ENCODE results near the gene FUBP3.

The FUBP3 gene

GRCh38 chr9:130590305-130590704, 10.9 kb downstream of the FUBP3 start:
- Histone ChIP-seq H3K36me3 (ENCODE audit: insufficient read depth, low read length) (no peaks in the 10 kb centered on the region), H3K27me3 (ENCODE audit: insufficient read depth, low read length, poor library complexity, severe bottlenecking) (no peaks in the 10 kb centered on the region), H3K9ac (ENCODE audit: low read depth, low read length, poor library complexity, severe bottlenecking) (no peak overlapping the region), H3K4me3 (ENCODE audit: low read length, poor library complexity, severe bottlenecking) (no peak overlapping the region), H3K9me3 (ENCODE audit: insufficient read depth, low read depth, low read length) (no peaks in the 10 kb centered on the region), H3F3A (ENCODE audit: low read depth) (no peaks in the 10 kb centered on the region), H4K20me1 (ENCODE audit: insufficient read depth, low read length, poor library complexity, severe bottlenecking) (peaks cover 4% of the 10 kb centered on the region), H2AFZ (ENCODE audit: low read length) (no peak overlapping the region), H3K4me2 (ENCODE audit: low read depth, low read length, poor library complexity, severe bottlenecking) (no peak overlapping the region), H3K4me1 (ENCODE audit: insufficient read depth, low read length, poor library complexity, severe bottlenecking) (no peaks in the 10 kb centered on the region), H3K9me2 (replicated peaks; ENCODE audit: low read depth, low read length) (no peaks in the 10 kb centered on the region), H3K79me2 (ENCODE audit: insufficient read depth, low read length) (peaks cover 15% of the 10 kb centered on the region; the same call in 1 of the 2 replicates)
- TF ChIP-seq CTCF (conservative IDR thresholded peaks at IDR 0.05; ENCODE audit: low read length): no peak
- no peak for TF ChIP-seq EZH2phosphoT487 (IDR thresholded peaks at IDR 0.05; ENCODE audit: borderline replicate concordance)

- H3K79me2 ChIP-seq (ENCODE audit: insufficient read depth, low read length): peaks cover 15% of the 10 kb centered on the region; the same call in 1 of the 2 replicates
- no peaks in the 10 kb centered on the region for H3K27me3 ChIP-seq (ENCODE audit: insufficient read depth, low read length, poor library complexity, severe bottlenecking)
- H2AFZ ChIP-seq (ENCODE audit: low read length): no peak overlapping the region
- H4K20me1 ChIP-seq (ENCODE audit: insufficient read depth, low read length, poor library complexity, severe bottlenecking): no peaks in the 10 kb centered on the region
- TF ChIP-seq EZH2phosphoT487 (IDR thresholded peaks at IDR 0.05; ENCODE audit: borderline replicate concordance): no peak
- no peak for TF ChIP-seq CTCF (conservative IDR thresholded peaks at IDR 0.05; ENCODE audit: low read length)
- H3K9me3 ChIP-seq (ENCODE audit: insufficient read depth, low read depth, low read length): no peaks in the 10 kb centered on the region
- no peak overlapping the region for H3K9ac ChIP-seq (ENCODE audit: low read depth, low read length, poor library complexity, severe bottlenecking)
- H3K4me1 ChIP-seq (ENCODE audit: insufficient read depth, low read length, poor library complexity, severe bottlenecking): no peaks in the 10 kb centered on the region
- H3K9me2 ChIP-seq (replicated peaks; ENCODE audit: low read depth, low read length): no peaks in the 10 kb centered on the region
- no peaks in the 10 kb centered on the region for H3F3A ChIP-seq (ENCODE audit: low read depth)
- H3K4me2 ChIP-seq (ENCODE audit: low read depth, low read length, poor library complexity, severe bottlenecking): no peak overlapping the region
- peaks cover 10% of the 10 kb centered on the region; the same call in 1 of the 2 replicates for H3K36me3 ChIP-seq (ENCODE audit: insufficient read depth, low read length)
- no peak overlapping the region for H3K4me3 ChIP-seq (ENCODE audit: low read length, poor library complexity, severe bottlenecking)
These were observed 13.6 kb downstream of the FUBP3 start for GRCh38 chr9:130593020-130593419.

- Histone ChIP-seq H3K4me1 (ENCODE audit: insufficient read depth, low read length, poor library complexity, severe bottlenecking) (no peaks in the 10 kb centered on the region), H3K9ac (ENCODE audit: low read depth, low read length, poor library complexity, severe bottlenecking) (no peak overlapping the region), H4K20me1 (ENCODE audit: insufficient read depth, low read length, poor library complexity, severe bottlenecking) (no peaks in the 10 kb centered on the region), H3K79me2 (ENCODE audit: insufficient read depth, low read length) (no peaks in the 10 kb centered on the region), H3K27me3 (ENCODE audit: insufficient read depth, low read length, poor library complexity, severe bottlenecking) (no peaks in the 10 kb centered on the region), H3K4me3 (ENCODE audit: low read length, poor library complexity, severe bottlenecking) (no peak overlapping the region), H2AFZ (ENCODE audit: low read length) (no peak overlapping the region), H3F3A (ENCODE audit: low read depth) (no peaks in the 10 kb centered on the region), H3K36me3 (ENCODE audit: insufficient read depth, low read length) (peaks cover 14% of the 10 kb centered on the region; the same call in 1 of the 2 replicates), H3K9me3 (ENCODE audit: insufficient read depth, low read depth, low read length) (no peaks in the 10 kb centered on the region), H3K4me2 (ENCODE audit: low read depth, low read length, poor library complexity, severe bottlenecking) (no peak overlapping the region), H3K9me2 (replicated peaks; ENCODE audit: low read depth, low read length) (no peaks in the 10 kb centered on the region)
- TF ChIP-seq EZH2phosphoT487 (IDR thresholded peaks at IDR 0.05; ENCODE audit: borderline replicate concordance): no peak
- TF ChIP-seq CTCF (conservative IDR thresholded peaks at IDR 0.05; ENCODE audit: low read length): no peak
These were observed 17.9 kb downstream of the FUBP3 start for GRCh38 chr9:130597228-130597627.
